Endothelial cell of umbilical vein (primary cell): ENCODE results near the gene CCDC12. TPM values are rescaled to one million over a fixed set of nuclear protein-coding genes. Genes with fewer than 3 reads are reported as not detected.
A peak's percentile ranks its signal among the peaks of the same experiment; 100 is the strongest.

Experiments used
- BruUV-seq: library from RNA; stranded (reverse); fragments of 400-500 nt; replicated peaks from 2 replicates; lab custom pipeline; 2021; lab: Mats Ljungman, UMichigan
- CTCF ChIA-PET: fragments of 300-600, 350-600 bp; sonication (Branson Sonifier 250); formaldehyde crosslinking; loops from one replicate; lab custom pipeline; 2021; ENCODE audit warnings: antibody characterized with exemption, inconsistent platforms; lab: Charles Lee
- POLR2A ChIA-PET: fragments of 300-600, 350-600 bp; sonication (Branson Sonifier 250); formaldehyde crosslinking; loops from one replicate; lab custom pipeline; 2021; ENCODE audit warnings: antibody characterized with exemption, inconsistent platforms; lab: Charles Lee
- DNase-seq: peaks from one replicate; pipeline ENCODE4 v3.0.0-alpha.2; 2011; ENCODE audit warnings: low read depth, low spot score
- FAIRE-seq: peaks from 2 replicates; lab custom pipeline; 2011; peaks lifted over from hg19 to GRCh38; lab: Jason Lieb, UNC
- H2AFZ ChIP-seq: 2 replicates; pipeline ENCODE4 v1.6.0; 2012; ENCODE audit warnings: low read depth, low read length, control low read depth, inconsistent platforms
- H3K27ac ChIP-seq: 2 replicates; pipeline ENCODE4 v1.5.1; 2011; ENCODE audit warnings: low read depth, mild to moderate bottlenecking, control low read depth, low read length, moderate library complexity; ENCODE audit not compliant: insufficient read depth
- H3K27me3 ChIP-seq, 2 experiments: 2 replicates each; pipeline versions ENCODE4 v1.6.0 to v1.6.1; 2011; ENCODE audit warnings: low read length in 2 of 2, mixed read lengths in 1 of 2; ENCODE audit not compliant: control insufficient read depth in 2 of 2, insufficient read depth in 2 of 2
- H3K36me3 ChIP-seq, 2 experiments: 2 replicates in 1 of 2; 3 replicates in 1 of 2; pipeline ENCODE4 v1.5.1; 2011; ENCODE audit warnings: low read length in 2 of 2, mild to moderate bottlenecking in 1 of 2, moderate library complexity in 1 of 2; ENCODE audit not compliant: control insufficient read depth in 2 of 2, insufficient read depth in 2 of 2; ENCODE audit errors: extremely low read depth in 1 of 2
- H3K4me1 ChIP-seq: 3 replicates; pipeline ENCODE4 v1.5.1; 2011; ENCODE audit warnings: mild to moderate bottlenecking, low read length; ENCODE audit not compliant: control insufficient read depth, insufficient read depth; ENCODE audit errors: extremely low read depth
- H3K4me2 ChIP-seq: 2 replicates; pipeline ENCODE4 v1.6.1; 2011; ENCODE audit warnings: low read length, control low read depth, mixed read lengths; ENCODE audit not compliant: insufficient read depth
- H3K4me3 ChIP-seq, 3 experiments: fragments of 200-600 bp in 1 of 3; sonication (generic), shearing (Covaris generic) in 1 of 3; replicated peaks in 1 of 3; 2 replicates each; pipeline ENCODE4 v1.5.1; 2011 to 2016; ENCODE audit warnings: control low read depth in 3 of 3, low read length in 3 of 3, mild to moderate bottlenecking in 2 of 3, inconsistent platforms in 1 of 3, low read depth in 1 of 3, moderate library complexity in 1 of 3; ENCODE audit not compliant: insufficient read depth in 1 of 3
- H3K79me2 ChIP-seq: 2 replicates; pipeline ENCODE4 v1.6.0; 2012; ENCODE audit warnings: low read length, inconsistent platforms; ENCODE audit not compliant: control insufficient read depth, insufficient read depth
- H3K9ac ChIP-seq: replicated peaks from 2 replicates; pipeline ENCODE3; 2011; ENCODE audit warnings: low read length, control low read depth; ENCODE audit not compliant: insufficient read depth; ENCODE audit errors: extremely low read depth
- H3K9me1 ChIP-seq: replicated peaks from 3 replicates; pipeline ENCODE4 v1.6.0; 2011; ENCODE audit warnings: mild to moderate bottlenecking, low read length; ENCODE audit not compliant: control insufficient read depth, insufficient read depth; ENCODE audit errors: extremely low read depth
- H3K9me3 ChIP-seq: replicated peaks from 2 replicates; pipeline ENCODE4 v1.5.1; 2012; ENCODE audit warnings: low read length, inconsistent platforms; ENCODE audit not compliant: control insufficient read depth, insufficient read depth
- H4K20me1 ChIP-seq: replicated peaks from 2 replicates; pipeline ENCODE3; 2011; ENCODE audit warnings: mild to moderate bottlenecking, low read length; ENCODE audit not compliant: control insufficient read depth, insufficient read depth; ENCODE audit errors: extremely low read depth
- EZH2 ChIP-seq: IDR thresholded peaks from 2 replicates; pipeline ENCODE4 v1.6.1; 2012; ENCODE audit warnings: borderline replicate concordance, low read depth, mild to moderate bottlenecking, moderate library complexity, low read length, inconsistent platforms; ENCODE audit not compliant: severe bottlenecking
- FOS ChIP-seq: IDR thresholded peaks from 2 replicates; pipeline ENCODE4 v1.6.1; 2011; ENCODE audit warnings: mild to moderate bottlenecking, low read length, moderate library complexity, borderline replicate concordance; ENCODE audit not compliant: insufficient read depth
- GATA2 ChIP-seq: IDR thresholded peaks from 2 replicates; pipeline ENCODE4 v1.7.0; 2011; ENCODE audit warnings: low read depth, mild to moderate bottlenecking, moderate library complexity, mixed read lengths, low read length; ENCODE audit not compliant: insufficient read length, insufficient read depth
- JUN ChIP-seq: IDR thresholded peaks from 2 replicates; pipeline ENCODE4 v1.6.1; 2011; ENCODE audit warnings: borderline replicate concordance, low read depth; ENCODE audit not compliant: insufficient read length, insufficient read depth
- POLR2A ChIP-seq: IDR thresholded peaks from 2 replicates; pipeline ENCODE4 v1.6.1; 2012; ENCODE audit warnings: low read depth, mild to moderate bottlenecking, control low read depth, low read length
- POLR2AphosphoS5 ChIP-seq: IDR thresholded peaks from 2 replicates; pipeline ENCODE4 v1.6.1; 2012; ENCODE audit warnings: low read depth, mild to moderate bottlenecking, control low read depth, low read length, moderate library complexity; ENCODE audit not compliant: insufficient read depth
- dilution Hi-C: fragments of 300-500 bp; cut with MboI; formaldehyde crosslinking; loops from one replicate; pipeline ENCODE4 v1.15.0; 2019; ENCODE audit warnings: low sequenced_read_pairs; ENCODE audit not compliant: extremely low pct_ligation_motif_present
- intact Hi-C: fragments of 100-400 bp; cut with micrococcal nuclease; formaldehyde crosslinking; loops from one replicate; pipeline ENCODE4 v1.10.0; 2022
- polyA plus RNA-seq, 4 experiments: library from polyadenylated mRNA; depleted of rRNA in 3 of 4; stranded (reverse) in 3 of 4; unstranded in 1 of 4; fragments of >200 nt; gene quantifications; 2 replicates each; pipeline versions ENCODE4 v1.2.1 to v1.2.3, GENCODE V29; 2011 to 2012; ENCODE audit warnings: missing spikeins in 1 of 4
- total RNA-seq: library from RNA; stranded (reverse); gene quantifications from 2 replicates; pipeline ENCODE4 v1.2.3, GENCODE V29; 2021
- TF ChIP-seq, protein P1 (sequence below), 2 donors: IDR thresholded peaks; 1 replicate in 1 of 2; 2 replicates in 1 of 2; pipeline ENCODE4 v1.5.1; 2011; ENCODE audit warnings: low read length in 2 of 2, mild to moderate bottlenecking in 2 of 2, moderate library complexity in 2 of 2, control low read depth in 1 of 2, inconsistent platforms in 1 of 2, low read depth in 1 of 2; ENCODE audit not compliant: insufficient read depth in 1 of 2; ENCODE audit errors: extremely low read depth in 1 of 2
- TF ChIP-seq, protein P2 (sequence below): IDR thresholded peaks from 2 replicates; pipeline ENCODE4 v1.6.1; 2011; ENCODE audit not compliant: insufficient read depth, insufficient read length

Gene CCDC12
- total and polyA plus RNA-seq, 2 donors (not counting 3 experiments of a cell fraction or from before 2014, with no cell fraction given), result 35.1 to 50.5 TPM

- H4K20me1 ChIP-seq, result no peaks in the 10 kb centered on the region
Observed at GRCh38 chr3:46960081-46960701, 16.4 kb downstream of the CCDC12 start.

More at GRCh38 chr3:46960081-46960701, 16.4 kb downstream of the CCDC12 start:
- peak overlapping the region; percentile 82 for H3K27ac ChIP-seq
- BruUV-seq, result no TSS peak
- H3K36me3 ChIP-seq, result no peaks in the 10 kb centered on the region
- no peaks in the 10 kb centered on the region for H3K9me1 ChIP-seq
- H3K79me2 ChIP-seq, result peaks cover 78% of the 10 kb centered on the region
- peak overlapping the region in 2 of 3 experiments; percentile 0 to 40 for H3K4me3 ChIP-seq
- no peaks in the 10 kb centered on the region for H3K9me3 ChIP-seq
- CTCF ChIA-PET, result interaction anchor here (0.6 to 3.9 kb wide), 9 partner anchors 10 to 323 kb away, joined by 3 to 25 read pairs (median 4); partner anchors contain the start of genes CCDC12, KIF9 and KLHL18
- H3K4me1 ChIP-seq, result peaks cover 33% of the 10 kb centered on the region
- peak overlapping the region; percentile 64 for H3K4me2 ChIP-seq
- POLR2A ChIA-PET, result interaction anchor here (0.6 to 1.0 kb wide), 3 partner anchors 9 to 16 kb away, joined by 3 to 4 read pairs (median 3); partner anchors contain the start of gene CCDC12
- TF ChIP-seq FOS (peak; percentile 88), JUN (peak; percentile 80), EZH2 (no peak), GATA2 (peak; percentile 37), POLR2A (no peak), POLR2AphosphoS5 (peak; percentile 63)
- TF ChIP-seq, protein P1, sequence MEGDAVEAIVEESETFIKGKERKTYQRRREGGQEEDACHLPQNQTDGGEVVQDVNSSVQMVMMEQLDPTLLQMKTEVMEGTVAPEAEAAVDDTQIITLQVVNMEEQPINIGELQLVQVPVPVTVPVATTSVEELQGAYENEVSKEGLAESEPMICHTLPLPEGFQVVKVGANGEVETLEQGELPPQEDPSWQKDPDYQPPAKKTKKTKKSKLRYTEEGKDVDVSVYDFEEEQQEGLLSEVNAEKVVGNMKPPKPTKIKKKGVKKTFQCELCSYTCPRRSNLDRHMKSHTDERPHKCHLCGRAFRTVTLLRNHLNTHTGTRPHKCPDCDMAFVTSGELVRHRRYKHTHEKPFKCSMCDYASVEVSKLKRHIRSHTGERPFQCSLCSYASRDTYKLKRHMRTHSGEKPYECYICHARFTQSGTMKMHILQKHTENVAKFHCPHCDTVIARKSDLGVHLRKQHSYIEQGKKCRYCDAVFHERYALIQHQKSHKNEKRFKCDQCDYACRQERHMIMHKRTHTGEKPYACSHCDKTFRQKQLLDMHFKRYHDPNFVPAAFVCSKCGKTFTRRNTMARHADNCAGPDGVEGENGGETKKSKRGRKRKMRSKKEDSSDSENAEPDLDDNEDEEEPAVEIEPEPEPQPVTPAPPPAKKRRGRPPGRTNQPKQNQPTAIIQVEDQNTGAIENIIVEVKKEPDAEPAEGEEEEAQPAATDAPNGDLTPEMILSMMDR (IDR thresholded peaks at IDR 0.05; ENCODE audit: extremely low read depth in 1 of 2, insufficient read depth in 1 of 2, low read depth in 1 of 2, low read length in 2 of 2), result no peak
- TF ChIP-seq, protein P2, sequence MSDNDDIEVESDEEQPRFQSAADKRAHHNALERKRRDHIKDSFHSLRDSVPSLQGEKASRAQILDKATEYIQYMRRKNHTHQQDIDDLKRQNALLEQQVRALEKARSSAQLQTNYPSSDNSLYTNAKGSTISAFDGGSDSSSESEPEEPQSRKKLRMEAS, result no peak
- no peaks in the 10 kb centered on the region for H3K27me3 ChIP-seq
- DNase-seq (peak; percentile 92), FAIRE-seq (peak; percentile 89)
- intact Hi-C loops (loop anchor here (1.0 kb wide), 3 partner anchors 13 to 25 kb away; partner anchors contain the start of gene CCDC12), dilution Hi-C loops (no loop called here)
- no peak overlapping the region for H2AFZ ChIP-seq
- H3K9ac ChIP-seq, result peak overlapping the region; percentile 58
